Coronary artery (tissue), 2 donors: Measurements from ENCODE around the gene CDH6.

ENCODE experiments used
- DNase-seq: peaks from one replicate; pipeline ENCODE4 v3.0.0-alpha.2; 2017; ENCODE audit warnings: low spot score
- H3K27ac ChIP-seq, 2 donors: fragments of 200-600 bp; sonication (generic); one replicate each; pipeline ENCODE4 v1.5.1; 2016 to 2019
- H3K4me3 ChIP-seq: fragments of 200-600 bp; sonication (generic); 2 replicates; pipeline ENCODE4 v1.5.1; 2016; ENCODE audit warnings: mild to moderate bottlenecking, moderate library complexity
- TF ChIP-seq, protein P1 (sequence below): fragments of 200-600 bp; sonication (generic); IDR thresholded peaks from one replicate; pipeline ENCODE4 v1.5.1; 2019; ENCODE audit warnings: antibody characterized with exemption

Gene CDH6

DNA sequence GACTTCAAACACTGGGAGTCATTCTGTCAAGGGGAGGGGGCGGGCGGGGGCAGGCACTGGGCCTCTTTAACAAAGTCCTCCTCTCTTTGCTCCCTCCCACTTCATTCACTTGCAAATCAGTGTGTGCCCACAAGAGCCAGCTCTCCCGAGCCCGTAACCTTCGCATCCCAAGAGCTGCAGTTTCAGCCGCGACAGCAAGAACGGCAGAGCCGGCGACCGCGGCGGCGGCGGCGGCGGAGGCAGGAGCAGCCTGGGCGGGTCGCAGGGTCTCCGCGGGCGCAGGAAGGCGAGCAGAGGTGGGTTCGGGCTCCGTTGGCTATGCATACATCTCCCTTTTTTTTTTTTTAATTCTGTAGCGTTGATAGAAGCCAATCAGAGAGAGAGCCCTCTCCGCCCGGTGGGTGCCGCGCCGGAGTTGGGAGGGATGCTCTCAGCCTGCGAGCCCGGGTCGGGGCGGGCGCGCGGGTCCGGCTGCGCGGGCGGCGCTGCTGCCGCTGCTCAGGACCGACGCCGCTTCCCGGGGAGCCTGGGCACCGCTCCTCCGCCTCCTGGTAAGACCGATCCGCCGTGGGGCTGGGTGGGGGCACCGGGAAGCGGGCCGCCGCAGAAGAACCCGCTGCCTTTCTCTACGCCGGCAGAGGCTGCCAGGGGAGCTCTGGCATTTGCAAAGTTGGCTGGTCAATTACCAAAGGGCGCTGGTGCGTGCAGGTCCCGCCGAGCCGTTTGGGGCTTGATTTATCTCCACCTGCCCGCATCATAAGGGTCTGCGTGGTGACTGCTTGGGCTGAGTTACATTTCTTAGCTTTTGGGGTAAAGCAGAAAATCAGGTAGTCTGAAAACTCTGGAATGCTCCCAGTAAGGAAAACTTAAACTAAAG is at the start of gene CDH6:
Gene CDH6 (plus strand): TSS at position 96 of the 877 bp plus-strand sequence. CDS start 73,788 bp downstream, outside the sequence.
- peak; percentile 86 for DNase-seq
- TF ChIP-seq, protein P1, sequence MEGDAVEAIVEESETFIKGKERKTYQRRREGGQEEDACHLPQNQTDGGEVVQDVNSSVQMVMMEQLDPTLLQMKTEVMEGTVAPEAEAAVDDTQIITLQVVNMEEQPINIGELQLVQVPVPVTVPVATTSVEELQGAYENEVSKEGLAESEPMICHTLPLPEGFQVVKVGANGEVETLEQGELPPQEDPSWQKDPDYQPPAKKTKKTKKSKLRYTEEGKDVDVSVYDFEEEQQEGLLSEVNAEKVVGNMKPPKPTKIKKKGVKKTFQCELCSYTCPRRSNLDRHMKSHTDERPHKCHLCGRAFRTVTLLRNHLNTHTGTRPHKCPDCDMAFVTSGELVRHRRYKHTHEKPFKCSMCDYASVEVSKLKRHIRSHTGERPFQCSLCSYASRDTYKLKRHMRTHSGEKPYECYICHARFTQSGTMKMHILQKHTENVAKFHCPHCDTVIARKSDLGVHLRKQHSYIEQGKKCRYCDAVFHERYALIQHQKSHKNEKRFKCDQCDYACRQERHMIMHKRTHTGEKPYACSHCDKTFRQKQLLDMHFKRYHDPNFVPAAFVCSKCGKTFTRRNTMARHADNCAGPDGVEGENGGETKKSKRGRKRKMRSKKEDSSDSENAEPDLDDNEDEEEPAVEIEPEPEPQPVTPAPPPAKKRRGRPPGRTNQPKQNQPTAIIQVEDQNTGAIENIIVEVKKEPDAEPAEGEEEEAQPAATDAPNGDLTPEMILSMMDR: no peak
- Histone ChIP-seq H3K27ac (peak within 1 kb of the TSS; percentile 75 to 93), H3K4me3 (peak within 1 kb of the TSS; percentile 93)

- H3K27ac ChIP-seq: no peak overlapping the region
- H3K4me3 ChIP-seq: no peak overlapping the region
- TF ChIP-seq, protein P1: no peak
- DNase-seq: no peak
Measured at GRCh38 chr5:31144364-31144763, 49.1 kb upstream of the CDH6 start.

DNA sequence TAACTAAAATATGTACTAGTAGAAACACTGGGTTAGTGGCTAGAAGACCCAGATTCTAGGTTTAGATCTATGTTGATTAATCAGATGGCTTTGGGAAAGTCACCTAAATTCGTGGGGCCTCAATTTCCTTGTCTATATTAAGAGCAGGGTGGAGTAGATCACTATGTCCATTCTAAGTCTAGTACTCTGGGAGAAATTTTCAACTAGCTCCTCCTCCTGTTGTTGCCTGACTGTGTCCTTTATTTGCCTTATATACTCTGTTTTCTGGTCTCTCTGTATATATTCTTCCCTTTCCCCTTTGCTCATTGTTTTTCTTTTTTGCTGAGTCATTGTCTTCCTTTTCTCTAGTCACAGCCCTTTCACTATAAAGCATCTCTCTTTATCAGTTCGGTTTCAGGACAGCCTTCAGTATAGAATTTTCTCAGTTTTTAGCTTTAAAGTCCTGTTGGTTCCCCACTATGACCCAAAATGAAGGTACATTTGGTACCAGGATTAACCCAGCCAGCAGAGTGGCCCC is 44.5 kb upstream of the CDH6 start:
- no peak overlapping the region for H3K4me3 ChIP-seq
- DNase-seq: no peak
- TF ChIP-seq, protein P1: no peak
- H3K27ac ChIP-seq: no peak overlapping the region

GRCh38 chr5:31153521-31153920 is 40.0 kb upstream of the CDH6 start:
- no peak overlapping the region for H3K27ac ChIP-seq
- no peak for DNase-seq
- TF ChIP-seq, protein P1: no peak

GRCh38 chr5:31156631-31157160 is 36.8 kb upstream of the CDH6 start:
- TF ChIP-seq, protein P1: no peak
- Histone ChIP-seq H3K27ac (no peak overlapping the region), H3K4me3 (no peak overlapping the region)
- no peak for DNase-seq

More at GRCh38 chr5:31153521-31153920, 40.0 kb upstream of the CDH6 start:
- no peak overlapping the region for H3K4me3 ChIP-seq

DNA sequence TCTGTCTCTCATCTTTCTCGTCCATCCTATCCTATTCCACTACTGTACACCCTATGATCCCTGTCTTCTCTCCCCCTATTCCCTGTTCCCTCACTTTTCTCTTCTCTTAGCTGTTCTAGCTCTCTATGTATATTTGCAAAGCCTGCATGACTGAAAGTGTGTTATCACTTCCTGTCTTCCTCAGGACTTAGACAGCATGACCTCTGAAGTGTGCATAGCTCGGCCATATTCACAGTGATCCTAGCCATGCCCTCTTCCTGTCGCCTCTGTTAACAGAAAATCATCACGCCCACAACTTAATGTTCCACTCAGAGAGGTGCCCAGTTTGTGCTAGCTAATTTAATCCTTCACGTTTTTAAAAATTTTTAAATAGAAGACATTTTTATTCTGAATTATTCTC is 35.8 kb upstream of the CDH6 start:
- H3K27ac ChIP-seq: no peak overlapping the region
- no peak overlapping the region for H3K4me3 ChIP-seq
- TF ChIP-seq, protein P1: no peak
- DNase-seq: no peak
